Vagina (tissue), 2 donors: ENCODE measurements around the gene MOGAT1.

Source experiments
- POLR2AphosphoS5 ChIP-seq, 2 donors: sonication (generic); formaldehyde crosslinking; IDR thresholded peaks; one replicate each; pipeline ENCODE4 v1.9.0; 2017; ENCODE audit warnings: antibody characterized with exemption in 2 of 2, mild to moderate bottlenecking in 2 of 2, low read depth in 1 of 2; ENCODE audit not compliant: insufficient read depth in 1 of 2
- TF ChIP-seq, protein P1 (sequence below), 3 experiments: fragments of 450-650 bp in 2 of 3; fragments of 200-600 bp in 1 of 3; sonication (generic) in 1 of 3; IDR thresholded peaks; one replicate each; pipeline ENCODE4 v1.5.1; 2017 to 2019; ENCODE audit warnings: antibody characterized with exemption in 3 of 3, mild to moderate bottlenecking in 2 of 3, moderate library complexity in 2 of 3

- TF ChIP-seq, protein P1, sequence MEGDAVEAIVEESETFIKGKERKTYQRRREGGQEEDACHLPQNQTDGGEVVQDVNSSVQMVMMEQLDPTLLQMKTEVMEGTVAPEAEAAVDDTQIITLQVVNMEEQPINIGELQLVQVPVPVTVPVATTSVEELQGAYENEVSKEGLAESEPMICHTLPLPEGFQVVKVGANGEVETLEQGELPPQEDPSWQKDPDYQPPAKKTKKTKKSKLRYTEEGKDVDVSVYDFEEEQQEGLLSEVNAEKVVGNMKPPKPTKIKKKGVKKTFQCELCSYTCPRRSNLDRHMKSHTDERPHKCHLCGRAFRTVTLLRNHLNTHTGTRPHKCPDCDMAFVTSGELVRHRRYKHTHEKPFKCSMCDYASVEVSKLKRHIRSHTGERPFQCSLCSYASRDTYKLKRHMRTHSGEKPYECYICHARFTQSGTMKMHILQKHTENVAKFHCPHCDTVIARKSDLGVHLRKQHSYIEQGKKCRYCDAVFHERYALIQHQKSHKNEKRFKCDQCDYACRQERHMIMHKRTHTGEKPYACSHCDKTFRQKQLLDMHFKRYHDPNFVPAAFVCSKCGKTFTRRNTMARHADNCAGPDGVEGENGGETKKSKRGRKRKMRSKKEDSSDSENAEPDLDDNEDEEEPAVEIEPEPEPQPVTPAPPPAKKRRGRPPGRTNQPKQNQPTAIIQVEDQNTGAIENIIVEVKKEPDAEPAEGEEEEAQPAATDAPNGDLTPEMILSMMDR (IDR thresholded peaks at IDR 0.05): no peak
- no peak for TF ChIP-seq POLR2AphosphoS5 (IDR thresholded peaks at IDR 0.05; ENCODE audit: insufficient read depth in 1 of 2, low read depth in 1 of 2)
Observed at GRCh38 chr2:222709191-222709891, 37.9 kb downstream of the MOGAT1 start.
